HG02588 (cell line): Measurements from ENCODE around the gene PRKAA1.

Experiments used
- ATAC-seq: cut with Tn5 transposase; IDR thresholded peaks from one replicate; pipeline ENCODE4 v1.9.1; 2021; ENCODE audit warnings: mild to moderate bottlenecking, moderate library complexity; ENCODE audit not compliant: unreplicated experiment

Gene PRKAA1

DNA sequence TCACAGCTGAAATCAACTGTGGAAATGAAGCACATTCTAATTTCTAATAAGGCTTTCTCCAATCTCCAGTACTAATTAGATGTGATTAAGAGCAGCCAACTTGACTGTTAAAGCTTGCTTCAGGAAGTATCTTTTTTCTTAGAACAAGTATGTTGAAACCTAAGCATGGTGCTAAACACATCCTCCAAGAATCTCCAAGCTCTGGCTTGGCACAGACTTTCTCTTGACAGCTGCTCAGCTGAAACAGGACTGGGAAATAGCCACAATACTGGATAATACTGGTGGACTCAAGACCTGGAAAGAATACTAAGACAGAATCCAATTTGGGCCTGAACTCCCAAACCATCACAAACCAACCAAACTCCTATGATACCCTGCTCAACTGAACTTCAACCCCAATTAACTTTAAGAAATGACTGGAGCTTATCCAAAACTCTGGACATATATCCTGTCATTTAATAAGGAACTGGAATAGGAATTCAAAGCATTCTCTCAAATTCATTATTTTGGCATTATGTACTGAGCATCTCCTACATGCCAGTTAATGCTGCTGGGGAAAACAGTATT is 16.2 kb downstream of the PRKAA1 start:
- ATAC-seq = no peak

DNA sequence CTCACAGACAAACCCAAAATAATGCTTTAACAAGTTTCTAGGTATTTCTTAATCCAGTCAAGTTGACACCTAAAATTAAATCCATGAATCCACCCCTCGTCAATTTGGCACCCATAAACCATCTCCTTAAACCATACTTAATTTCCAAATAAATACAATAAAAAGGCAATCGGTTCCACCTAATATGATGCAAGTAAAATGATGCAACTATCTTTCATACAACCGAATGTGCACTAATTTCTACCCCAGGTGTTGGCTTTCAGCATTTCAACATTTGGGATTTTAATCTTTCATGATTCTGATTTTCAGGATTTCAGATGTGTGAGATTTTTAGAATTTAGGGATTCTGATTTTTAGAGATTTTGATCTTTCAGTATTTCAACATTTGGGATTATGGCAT is 17.3 kb downstream of the PRKAA1 start:
- ATAC-seq = no peak

DNA sequence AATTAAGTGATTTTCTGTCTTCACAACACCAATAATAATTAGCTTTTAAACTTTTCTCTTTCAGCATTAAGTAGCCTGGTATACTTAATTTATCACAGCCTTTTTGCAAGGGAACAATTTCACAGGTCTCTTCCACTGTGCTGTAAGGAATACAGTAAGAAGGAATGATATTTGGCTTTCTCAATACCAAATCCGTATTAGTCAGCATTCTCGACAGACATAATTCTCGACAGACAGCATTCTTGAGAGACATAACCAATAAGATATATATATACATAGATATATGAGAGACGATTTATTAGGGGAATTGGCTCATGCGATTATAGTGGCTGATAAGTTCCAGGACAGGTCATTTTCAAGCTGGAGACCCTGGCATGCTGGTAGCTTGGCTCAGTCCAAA is 18.0 kb downstream of the PRKAA1 start:
- no peak for ATAC-seq

DNA sequence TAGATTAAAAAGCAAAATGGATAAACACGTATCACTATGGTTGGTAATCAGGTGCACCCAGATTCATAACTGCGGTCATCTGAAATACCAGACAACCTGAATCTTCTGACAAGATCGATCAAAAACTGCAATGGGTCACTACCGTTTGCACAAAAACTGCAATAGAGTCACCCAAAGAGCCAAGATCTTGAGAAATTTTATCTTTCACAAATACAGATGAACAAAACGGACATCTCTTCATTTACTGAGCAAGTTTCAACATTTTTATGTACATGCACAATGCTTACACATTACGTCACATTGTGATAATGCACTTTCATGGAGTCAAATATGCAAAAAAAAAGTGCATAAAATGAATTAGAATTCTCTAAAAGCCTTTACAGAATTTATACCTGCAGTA is 18.6 kb downstream of the PRKAA1 start:
- ATAC-seq = no peak

DNA sequence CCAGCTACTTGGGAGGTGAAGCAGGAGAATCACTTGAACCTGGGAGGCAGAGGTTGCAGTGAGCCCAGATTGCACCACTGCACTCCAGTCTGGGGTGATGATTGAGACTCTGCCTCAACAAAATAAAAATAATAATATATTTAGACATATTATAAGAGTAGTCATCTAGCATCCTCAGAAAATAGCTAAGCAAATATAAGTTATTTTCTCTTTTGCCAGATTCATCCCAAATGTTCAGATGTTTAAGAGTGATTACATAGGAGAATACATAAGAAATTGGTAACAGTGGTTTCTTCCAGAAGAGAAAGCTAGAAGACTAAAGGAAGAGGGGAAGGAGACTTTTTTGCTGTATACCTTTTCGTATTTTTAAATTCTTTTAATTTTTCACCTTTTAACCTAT is 20.0 kb downstream of the PRKAA1 start:
- ATAC-seq = no peak

DNA sequence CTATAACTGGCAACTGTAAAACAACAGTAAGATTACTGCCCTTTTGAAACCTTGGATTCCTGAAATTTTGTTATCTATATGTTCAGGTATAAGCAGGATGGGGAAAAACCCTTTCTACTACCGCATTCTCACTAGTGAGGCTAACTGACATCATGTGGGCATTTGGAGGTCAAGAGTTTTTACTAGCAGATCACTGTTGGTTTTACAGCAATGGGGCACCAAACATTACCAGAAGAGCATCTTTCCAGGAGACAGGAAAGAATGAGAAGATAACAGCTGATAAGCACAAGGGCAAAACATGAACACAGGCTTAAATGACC is 21.6 kb downstream of the PRKAA1 start:
- ATAC-seq = no peak

DNA sequence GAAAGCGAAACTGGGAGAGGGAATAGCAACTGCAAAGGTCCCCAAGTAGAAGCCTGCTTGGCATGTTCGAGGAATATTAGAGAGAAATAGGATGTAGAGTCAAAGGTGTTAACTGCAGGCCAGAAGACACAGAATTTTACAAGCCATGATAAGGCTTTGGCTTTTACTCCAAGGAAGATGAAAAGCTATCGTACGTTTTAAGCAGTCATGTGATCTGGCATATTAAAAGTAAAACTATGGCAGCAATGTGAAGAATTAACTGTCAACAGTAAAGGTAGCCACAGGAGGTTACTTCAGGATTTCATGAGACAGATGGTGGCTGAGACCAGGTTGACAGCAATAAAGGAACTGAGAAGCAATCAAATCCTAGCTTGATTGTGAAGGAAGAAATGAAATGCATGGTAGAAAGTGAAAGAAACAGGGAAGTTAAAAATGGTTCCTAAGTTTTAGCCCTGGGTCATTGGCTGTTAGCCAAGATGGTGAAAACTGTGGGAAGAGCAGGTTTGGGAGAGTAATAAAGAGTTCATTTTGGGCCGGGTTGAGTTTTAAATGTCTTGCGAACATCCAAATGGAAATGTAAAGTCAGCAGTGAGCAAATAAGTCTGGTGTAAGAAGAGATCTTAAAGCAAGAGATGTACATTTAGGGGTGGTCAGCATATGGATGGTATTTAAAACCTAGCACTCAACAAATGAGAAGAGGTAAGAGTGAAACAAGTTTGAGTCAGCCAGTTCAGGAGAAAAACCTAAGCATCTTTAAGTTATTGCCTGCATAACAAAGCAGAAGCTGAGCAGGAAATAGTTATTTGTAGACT is 22.1 kb downstream of the PRKAA1 start:
- no peak for ATAC-seq

DNA sequence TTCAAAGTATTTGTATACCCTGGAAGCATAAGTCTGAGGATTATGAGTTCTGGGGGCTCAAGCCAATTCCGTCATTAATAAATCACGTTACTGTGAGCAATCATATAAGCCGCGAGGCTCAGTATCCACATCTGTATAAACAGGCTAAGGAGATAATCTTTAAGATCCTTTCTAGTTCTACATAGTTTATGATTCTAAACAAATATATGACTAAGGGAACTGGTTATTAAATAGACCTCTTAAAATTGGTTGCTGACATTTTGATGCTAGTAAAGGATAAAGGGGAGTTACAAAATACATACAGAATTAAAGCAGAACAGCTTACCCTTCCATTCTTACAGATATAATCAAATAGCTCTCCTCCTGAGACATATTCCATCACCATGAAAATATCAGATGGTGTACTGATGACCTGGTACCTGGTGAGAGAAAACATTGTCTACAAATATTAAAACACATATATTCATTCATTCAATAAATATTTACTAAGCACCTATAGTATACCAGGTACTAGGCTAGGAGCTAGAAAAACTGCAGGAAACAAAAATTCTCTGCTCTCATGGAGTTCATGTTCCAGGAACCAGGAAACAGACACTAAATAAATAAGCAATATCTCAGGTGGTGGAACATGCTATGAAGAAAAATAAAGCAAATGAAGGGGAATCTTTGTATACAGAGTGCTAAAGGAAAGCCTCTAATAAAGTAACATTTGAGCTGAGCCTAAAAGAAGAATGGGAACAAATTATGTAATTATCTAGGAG is 22.9 kb downstream of the PRKAA1 start:
- ATAC-seq = no peak

DNA sequence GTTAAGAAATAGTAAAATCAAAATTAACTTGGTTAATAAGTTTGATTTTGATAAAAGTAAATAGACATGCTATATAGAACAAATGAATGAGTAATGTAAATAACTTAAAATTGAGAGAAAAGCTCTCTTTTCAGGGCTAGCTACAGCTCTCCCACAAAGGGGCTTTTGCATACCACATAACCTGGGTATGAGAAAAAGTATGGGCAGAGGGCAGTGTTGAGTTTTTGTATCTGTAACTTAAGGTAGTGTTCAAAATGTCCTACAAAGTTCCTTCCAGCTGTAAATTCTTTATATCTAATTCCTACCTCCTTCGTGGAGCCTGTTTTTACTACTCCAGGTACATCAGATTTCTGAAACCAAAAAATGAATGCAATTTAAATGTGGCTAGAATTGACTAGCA is 23.6 kb downstream of the PRKAA1 start:
- ATAC-seq = no peak

DNA sequence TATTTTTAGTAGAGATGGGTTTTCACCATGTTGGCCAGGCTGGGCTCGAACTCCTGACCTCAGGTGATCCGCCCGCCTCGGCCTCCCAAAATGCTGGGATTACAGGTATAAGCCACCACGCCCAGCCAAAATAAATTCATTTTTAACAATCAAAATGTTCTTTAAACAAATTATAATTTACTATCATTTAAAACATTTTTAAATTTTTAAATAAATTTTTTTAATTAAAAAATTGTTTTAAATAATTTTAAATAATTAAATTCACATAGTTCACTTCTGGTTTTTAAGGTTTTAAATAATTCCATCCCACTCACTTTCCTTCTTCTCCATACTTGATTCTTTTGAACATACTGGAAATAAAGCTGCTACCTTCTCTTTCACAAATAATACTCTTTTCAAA is 27.4 kb downstream of the PRKAA1 start:
- no peak for ATAC-seq

DNA sequence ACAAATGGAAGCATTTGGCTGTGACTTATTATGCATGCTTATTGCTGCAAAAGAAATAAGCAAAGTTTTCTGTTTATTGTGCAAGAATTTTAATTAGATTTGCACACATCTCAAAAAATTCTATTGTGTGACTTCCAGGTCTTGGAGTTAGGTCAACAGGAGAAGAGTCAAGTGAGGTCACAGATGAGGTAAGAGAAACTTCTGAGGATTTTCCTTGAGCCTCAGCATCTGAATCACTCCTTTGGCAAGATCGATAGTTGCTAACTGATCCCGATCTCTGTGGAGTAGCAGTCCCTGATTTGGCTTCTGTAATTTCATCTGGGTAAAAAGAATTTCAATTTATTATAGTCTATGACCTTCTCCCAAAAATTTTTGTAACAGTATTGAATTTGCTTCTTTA is 35.5 kb downstream of the PRKAA1 start:
- no peak for ATAC-seq

DNA sequence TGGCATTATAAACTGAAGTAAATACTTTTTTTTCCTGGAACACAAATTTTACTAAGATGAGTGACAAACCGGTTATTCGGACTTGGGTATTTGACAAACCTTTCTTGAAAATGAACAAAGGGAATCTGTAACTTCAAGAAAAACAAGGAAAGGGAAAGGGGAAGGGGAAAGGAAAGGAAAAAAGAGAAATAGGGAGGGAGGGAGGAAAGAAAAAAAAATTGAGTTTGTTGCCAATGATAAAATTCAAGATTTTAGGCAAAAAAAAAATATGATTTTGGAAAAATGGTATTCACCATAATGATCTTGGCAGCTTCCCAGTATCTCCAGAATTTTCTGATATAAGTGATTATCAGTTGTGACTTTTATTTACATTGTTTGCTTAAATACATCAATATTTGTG is 40.8 kb downstream of the PRKAA1 start:
- ATAC-seq = no peak

DNA sequence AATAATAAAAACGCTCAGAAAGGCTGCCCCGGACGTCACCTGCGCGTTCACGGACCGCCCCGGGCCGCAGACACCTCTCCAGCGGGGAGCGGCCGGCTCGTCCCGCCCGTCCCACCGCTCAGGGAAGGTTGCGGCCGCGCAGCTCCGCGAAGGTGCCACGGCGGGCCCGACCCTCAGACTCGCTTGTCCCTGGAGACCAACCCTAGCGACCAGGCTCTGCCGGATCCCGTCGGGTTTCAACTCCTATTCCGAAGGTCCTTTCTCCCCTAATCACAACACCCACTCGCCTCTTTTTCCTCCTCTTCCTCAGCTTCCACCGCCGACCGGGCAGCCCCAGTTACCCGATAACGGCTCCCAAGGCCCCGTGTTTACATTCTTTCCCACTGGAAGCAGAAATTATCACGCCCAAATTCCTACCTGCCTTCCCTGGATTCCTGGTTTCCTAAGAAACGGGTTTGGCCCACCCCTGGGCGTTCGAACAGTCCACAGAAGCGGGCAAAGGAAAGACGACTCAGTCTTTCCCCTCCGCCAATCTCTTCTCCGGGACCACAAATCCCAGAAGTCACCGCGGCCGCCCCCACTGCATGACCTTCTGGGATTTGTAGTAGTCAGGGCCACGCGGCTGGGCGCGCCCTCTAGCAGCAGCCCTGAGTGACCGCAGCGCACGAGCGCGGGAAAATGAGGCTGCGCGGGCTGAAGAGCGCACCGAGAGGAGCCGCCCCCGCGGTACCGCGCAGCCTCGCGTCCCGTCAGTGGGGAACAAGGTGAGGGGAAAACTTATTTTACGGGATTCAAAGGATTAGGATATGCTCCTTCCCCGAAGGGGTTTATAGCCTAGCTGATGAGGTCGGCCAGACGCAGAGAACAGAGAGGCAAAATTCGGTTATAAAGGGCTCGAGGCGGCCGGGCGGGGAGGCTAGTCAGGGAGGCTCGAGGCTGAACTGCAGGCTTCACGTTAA is 42.5 kb downstream of the PRKAA1 start, which contains the start of gene TTC33:
Gene TTC33 (minus strand): TSS at position 555 of the 959 bp plus-strand sequence. CDS start 8,943 bp downstream, outside the sequence.
- peak; percentile 90 for ATAC-seq

DNA sequence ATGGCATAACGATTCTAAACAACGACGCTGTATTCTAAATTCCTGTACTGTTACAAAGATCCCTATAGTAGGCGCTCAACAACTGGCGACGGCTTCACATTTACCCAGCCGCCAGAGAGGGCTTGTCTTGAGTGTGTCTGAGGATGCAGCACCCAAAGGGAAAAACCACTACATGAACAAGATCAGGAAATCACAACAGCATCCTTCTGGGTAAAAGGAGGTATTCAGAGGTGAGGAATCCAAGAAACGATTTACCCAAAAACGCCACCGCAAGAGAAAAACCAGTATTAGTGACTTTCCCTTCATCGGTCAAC is 43.1 kb downstream of the PRKAA1 start:
- peak; percentile 78 for ATAC-seq

DNA sequence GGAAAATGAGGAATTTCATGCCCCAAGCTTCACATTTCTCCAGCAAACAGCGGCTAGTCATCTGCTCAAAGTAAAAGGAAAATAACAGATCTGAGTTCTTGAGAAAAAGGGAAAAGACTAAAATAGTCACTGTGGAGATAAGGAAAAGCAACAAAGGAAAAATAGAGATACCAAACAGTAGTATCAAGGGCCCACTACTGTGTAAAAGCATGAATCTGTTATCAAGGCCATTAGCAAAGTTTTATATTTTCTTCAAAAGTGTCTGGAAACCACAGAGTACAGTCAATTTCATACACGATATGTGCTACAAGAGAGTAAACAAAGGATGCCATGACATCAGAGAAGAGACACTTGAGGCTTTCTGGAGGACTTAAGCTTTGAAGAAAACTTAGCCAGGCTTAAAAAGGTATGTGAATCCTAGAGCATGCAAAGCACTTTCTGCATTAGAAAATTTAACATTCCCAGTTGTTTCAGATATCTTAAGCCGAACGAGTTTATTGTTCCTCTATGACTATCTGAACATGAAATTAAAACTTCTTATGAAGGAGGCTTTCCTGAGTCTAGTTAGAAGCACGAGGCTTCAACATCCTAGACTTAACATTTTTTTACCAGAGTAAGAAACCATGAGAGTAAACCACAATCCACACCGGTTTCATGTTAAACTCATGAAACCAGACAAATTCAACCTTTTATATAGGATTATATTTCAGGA is 43.6 kb downstream of the PRKAA1 start:
- ATAC-seq = peak; percentile 3

DNA sequence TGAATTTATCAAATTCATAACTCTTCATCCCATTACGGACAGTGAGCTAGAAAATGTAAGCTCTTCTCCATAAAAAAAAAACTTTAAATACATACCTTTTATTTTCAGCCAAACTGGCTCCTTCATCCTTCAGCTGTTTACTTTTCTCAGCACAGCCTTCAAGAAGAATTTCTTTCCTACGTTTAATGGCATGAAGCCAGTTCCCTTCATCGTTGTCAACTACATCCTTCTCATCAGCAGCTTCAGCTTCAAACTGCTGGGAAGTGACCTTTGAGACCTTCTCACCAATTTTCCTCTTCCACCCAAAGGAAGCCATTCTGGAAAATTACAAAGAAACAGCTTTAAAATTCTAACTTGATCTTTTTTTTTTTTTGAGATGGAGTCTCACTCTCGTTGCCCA is 51.5 kb downstream of the PRKAA1 start:
- ATAC-seq = no peak

DNA sequence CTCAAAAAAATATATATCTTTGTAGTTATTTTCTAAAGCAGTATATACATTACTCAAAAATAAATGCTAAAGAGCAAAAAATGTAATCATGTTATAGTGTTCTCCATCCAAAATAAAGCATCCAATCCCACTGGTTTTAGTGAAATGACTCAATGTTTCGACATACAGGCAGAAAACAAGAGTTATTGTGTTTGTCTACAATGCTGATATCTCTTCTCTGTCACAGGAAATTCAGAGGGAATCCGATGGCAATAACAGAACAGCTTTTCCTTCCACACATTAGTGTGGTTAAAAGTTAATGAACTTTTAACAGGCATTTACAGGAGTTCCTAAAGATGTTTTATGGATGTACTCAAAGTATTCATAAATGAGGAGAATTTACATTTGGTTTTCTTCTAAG is 54.4 kb downstream of the PRKAA1 start:
- ATAC-seq = no peak

DNA sequence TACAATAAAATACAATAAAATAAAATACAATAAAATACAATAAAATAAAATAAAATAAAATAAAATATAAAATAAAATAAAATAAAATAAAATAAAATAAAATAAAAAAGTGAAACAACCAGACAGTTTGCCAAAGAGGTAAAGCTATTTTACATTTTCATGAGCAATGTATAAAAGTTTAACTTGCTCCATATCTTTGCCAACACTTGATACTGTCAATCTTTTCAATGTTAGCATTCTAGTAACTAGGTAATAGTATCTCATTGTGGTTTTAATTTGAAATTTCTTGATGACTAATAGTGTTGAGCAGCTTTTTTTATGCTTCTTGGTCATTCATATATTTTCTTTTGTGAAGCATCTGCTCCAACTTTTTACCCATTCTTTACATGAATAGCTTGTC is 59.7 kb downstream of the PRKAA1 start:
- ATAC-seq = no peak

DNA sequence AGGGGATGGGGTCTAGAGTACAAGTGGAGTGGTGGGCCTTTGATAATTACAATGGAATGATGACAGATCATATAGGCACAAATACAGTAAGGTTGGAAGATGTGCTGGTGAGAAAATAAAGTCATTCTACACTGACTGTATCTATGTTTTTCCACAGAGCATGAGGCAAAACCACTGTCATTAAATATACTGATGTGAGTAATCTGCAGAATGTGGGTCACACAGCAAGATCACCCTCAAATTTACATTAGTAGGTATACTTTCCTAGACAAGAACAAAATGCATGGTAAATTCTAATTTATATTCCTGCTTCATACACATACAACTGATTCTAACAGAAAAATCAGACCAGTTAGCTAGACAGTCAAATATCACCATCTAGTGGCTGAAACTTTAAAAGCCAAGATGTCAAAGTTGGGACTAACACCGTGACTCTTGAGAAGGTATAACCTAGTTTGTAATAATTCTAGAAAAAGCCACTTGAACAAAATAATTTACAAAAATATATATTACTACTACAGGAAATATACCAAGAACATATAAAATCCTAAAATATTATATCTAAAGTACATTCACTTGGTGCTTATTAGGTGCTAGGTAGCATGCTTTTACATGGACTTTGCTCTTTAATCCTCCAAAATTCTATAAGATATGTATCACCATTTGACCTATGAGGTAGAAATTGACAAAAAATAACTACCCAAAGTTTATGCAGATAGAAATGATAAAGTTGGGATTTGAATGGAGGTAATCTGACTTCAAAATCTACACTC is 61.9 kb downstream of the PRKAA1 start:
- peak; percentile 65 for ATAC-seq

DNA sequence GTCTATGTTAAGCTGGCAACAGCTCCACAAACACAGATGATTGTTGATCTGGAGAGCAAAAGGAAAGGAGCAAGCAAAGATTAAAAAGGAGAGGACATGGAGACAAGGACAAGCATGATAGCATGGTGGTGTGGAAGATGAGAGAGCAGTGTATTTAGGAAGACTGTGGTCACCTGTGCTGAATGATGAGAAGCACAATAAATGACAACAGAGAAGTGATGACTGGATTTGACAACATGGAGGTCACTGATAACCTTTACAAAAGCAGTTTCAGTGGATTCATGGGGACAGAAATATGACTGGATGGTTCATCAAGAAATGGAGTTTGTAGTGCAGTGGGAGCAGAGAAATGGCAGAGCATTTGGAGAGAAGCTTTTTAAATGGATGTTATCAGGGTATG is 62.6 kb downstream of the PRKAA1 start:
- no peak for ATAC-seq
